Measurements from ENCODE around the gene TSEN15.

TSEN15 gene

GRCh38 chr1:184101141-184101540 lies 49.6 kb downstream of the TSEN15 start:
- Histone ChIP-seq H3K4me3 (replicated peaks; ENCODE audit: insufficient read depth, low read length) (no peak overlapping the region), H3K27me3 (ENCODE audit: insufficient read depth, poor library complexity, severe bottlenecking) (no peaks in the 10 kb centered on the region), H3K27ac (replicated peaks) (no peak overlapping the region)
- no peak for DNase-seq (ENCODE audit: low read depth in 1 of 2, low spot score in 1 of 2)
- TF ChIP-seq SPI1 (IDR thresholded peaks at IDR 0.05; ENCODE audit: borderline replicate concordance, low read depth) (no peak), POLR2AphosphoS5 (IDR thresholded peaks at IDR 0.05; ENCODE audit: low read depth) (no peak), GABPA (IDR thresholded peaks at IDR 0.05; ENCODE audit: low read depth) (no peak), REST (IDR thresholded peaks at IDR 0.05; ENCODE audit: insufficient replicate concordance, low read depth) (no peak)
- TF ChIP-seq, protein P1, sequence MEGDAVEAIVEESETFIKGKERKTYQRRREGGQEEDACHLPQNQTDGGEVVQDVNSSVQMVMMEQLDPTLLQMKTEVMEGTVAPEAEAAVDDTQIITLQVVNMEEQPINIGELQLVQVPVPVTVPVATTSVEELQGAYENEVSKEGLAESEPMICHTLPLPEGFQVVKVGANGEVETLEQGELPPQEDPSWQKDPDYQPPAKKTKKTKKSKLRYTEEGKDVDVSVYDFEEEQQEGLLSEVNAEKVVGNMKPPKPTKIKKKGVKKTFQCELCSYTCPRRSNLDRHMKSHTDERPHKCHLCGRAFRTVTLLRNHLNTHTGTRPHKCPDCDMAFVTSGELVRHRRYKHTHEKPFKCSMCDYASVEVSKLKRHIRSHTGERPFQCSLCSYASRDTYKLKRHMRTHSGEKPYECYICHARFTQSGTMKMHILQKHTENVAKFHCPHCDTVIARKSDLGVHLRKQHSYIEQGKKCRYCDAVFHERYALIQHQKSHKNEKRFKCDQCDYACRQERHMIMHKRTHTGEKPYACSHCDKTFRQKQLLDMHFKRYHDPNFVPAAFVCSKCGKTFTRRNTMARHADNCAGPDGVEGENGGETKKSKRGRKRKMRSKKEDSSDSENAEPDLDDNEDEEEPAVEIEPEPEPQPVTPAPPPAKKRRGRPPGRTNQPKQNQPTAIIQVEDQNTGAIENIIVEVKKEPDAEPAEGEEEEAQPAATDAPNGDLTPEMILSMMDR (IDR thresholded peaks at IDR 0.05; ENCODE audit: insufficient read depth, low read length) = no peak

DNA sequence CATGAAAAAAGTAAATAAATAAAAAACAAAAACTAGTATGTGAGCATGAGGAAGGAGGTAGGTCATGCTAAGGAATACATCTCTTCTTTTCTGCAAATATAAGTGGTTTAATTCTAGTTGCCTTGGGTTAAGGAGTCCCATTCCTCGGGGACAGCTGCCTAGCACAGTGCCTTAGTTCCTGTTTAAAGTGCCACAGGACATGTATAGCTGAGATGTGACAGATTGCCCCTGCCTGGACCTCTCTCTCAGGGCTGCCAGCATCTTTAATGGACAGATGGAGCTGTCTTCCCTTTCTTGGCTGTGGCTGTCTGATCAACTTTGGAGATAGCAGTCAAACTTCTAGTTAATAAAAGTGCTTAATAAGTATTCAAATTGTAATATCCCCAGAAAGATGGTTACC lies 50.0 kb downstream of the TSEN15 start:
- Histone ChIP-seq H3K4me3 (replicated peaks; ENCODE audit: insufficient read depth, low read length) (no peak overlapping the region), H3K27me3 (ENCODE audit: insufficient read depth, poor library complexity, severe bottlenecking) (no peaks in the 10 kb centered on the region), H3K27ac (replicated peaks) (no peak overlapping the region)
- no peak for DNase-seq (ENCODE audit: low read depth in 1 of 2, low spot score in 1 of 2)
- TF ChIP-seq, protein P1 (IDR thresholded peaks at IDR 0.05; ENCODE audit: insufficient read depth, low read length) = no peak
- TF ChIP-seq GABPA (IDR thresholded peaks at IDR 0.05; ENCODE audit: low read depth) = no peak

DNA sequence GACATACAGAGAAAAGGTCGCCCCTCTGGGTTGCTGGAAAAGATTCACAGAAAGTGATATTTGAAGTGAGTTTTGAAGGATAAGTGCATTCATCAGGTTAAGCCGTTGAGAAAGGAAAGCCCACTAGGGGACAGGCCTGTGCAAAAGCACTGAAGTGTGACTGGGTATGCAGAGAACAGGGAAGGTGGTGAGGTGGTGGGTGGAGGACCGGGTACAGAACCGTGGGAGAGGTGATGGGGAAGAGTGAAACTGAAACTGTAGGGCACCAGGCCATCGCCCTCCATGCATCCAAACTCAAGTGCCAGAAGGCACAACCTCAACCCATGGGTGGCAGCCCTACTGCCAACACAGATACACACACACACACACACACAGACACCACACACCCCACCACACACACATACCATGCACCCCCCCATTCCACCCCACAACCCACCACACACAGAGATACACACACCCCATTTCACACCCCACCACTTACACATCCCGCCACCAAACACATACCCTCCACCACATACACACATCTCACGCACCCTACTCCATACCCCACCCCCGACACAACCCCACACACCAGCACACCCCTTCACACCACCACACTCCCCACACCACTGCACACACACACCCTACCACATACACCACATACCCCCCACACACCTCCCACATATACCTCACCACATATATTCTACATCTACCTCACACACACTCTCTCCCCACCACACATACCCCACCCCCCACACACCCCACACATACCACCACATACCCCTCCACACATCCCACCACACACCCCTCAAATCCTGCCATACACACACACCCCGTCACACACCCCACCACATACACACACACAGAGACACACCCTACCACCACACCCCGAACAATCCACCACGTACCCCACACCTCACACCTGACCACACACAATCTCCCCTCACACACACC lies 59.0 kb downstream of the TSEN15 start:
- no peak for DNase-seq (ENCODE audit: low read depth in 1 of 2, low spot score in 1 of 2)
- Histone ChIP-seq H3K4me3 (replicated peaks; ENCODE audit: insufficient read depth, low read length) (no peak overlapping the region), H3K27ac (replicated peaks) (no peak overlapping the region), H3K27me3 (ENCODE audit: insufficient read depth, poor library complexity, severe bottlenecking) (no peaks in the 10 kb centered on the region)
- TF ChIP-seq, protein P1 (IDR thresholded peaks at IDR 0.05; ENCODE audit: insufficient read depth, low read length) = no peak
- no peak for TF ChIP-seq SPI1 (IDR thresholded peaks at IDR 0.05; ENCODE audit: borderline replicate concordance, low read depth)
- no peak for TF ChIP-seq REST (IDR thresholded peaks at IDR 0.05; ENCODE audit: insufficient replicate concordance, low read depth)
- no peak for TF ChIP-seq POLR2AphosphoS5 (IDR thresholded peaks at IDR 0.05; ENCODE audit: low read depth)
- no peak for TF ChIP-seq GABPA (IDR thresholded peaks at IDR 0.05; ENCODE audit: low read depth)

Data from HL-60 (cell line).